SIG-M5 (cell line): ENCODE results near the gene ATRNL1.
"Not testable (repeated sequence)": the region's sequence is repeated elsewhere in the genome, so short reads cannot be mapped to it uniquely, and the experiment has no call there.

Experiments used
- DNase-seq: peaks from one replicate; lab custom pipeline; 2025; lab: John Stamatoyannopoulos, UW

The ATRNL1 gene

GRCh38 chr10:115761166-115761565, 668.0 kb downstream of the ATRNL1 start:
- DNase-seq: no peak

GRCh38 chr10:115762029-115762428, 668.9 kb downstream of the ATRNL1 start:
- no peak for DNase-seq

- no peak for DNase-seq
Observed at GRCh38 chr10:115771755-115772154, 678.6 kb downstream of the ATRNL1 start.

DNA sequence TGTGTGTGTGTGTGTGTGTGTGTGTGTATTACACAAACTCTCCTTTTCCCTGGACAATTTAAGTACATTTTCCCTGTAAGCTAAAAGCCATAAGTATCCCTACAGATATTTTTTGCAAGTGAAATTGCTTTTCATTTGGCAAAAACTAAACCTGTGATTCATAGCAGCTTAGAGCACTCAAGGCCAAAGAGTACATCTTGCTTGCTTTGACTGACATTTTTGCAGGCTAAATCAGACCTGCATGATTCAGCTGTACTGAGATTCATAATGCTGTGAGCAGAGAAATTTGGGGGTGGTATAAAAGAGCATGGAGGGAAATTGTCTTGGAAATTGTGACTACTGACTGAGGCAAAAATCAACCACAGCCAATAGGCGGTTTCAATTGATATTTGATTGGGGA, 679.4 kb downstream of the ATRNL1 start:
- no peak for DNase-seq

- DNase-seq: no peak
Observed at GRCh38 chr10:115773832-115774231, 680.7 kb downstream of the ATRNL1 start.

DNA sequence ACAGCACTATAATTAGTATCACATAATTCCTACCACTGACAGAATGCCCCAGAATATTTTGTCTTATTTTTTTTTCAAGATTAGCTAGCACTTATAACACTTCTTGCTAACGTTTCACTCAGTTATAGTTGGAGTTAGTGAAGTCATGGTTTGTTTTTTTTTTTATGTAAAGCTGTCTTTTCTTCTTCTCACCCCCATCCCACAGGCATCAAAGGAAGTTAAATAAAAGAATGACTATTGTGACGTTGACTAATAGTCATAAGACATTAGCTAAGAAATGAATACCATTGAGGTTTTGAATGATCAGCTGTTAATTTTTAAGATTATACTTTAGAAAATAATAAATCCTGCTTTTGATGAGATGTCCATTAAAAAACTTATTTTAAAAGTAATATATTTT, 681.6 kb downstream of the ATRNL1 start:
- no peak for DNase-seq

- DNase-seq: no peak
Observed at GRCh38 chr10:115777646-115778045, 684.5 kb downstream of the ATRNL1 start.

GRCh38 chr10:115790220-115790619, 697.1 kb downstream of the ATRNL1 start:
- no peak for DNase-seq

GRCh38 chr10:115795964-115796363, 702.8 kb downstream of the ATRNL1 start:
- DNase-seq: no peak

DNA sequence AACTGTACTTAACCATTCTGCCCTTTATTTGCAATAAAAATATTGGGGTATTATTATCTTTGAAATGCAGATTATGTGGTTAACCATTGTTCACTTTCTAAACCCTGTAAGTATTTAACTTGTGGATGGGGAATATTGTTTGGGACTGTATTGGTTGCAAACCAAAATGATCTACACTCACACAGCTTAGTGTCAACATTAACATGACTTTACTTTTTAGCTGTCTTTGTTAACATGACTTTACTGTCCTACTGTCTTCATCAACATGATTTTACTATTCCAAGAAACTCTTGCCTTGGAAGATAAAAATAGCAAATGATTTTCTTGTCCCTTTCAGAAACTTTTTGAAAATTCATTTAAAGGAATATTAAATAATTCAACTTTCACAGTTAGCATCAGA, 708.3 kb downstream of the ATRNL1 start:
- DNase-seq: no peak

DNA sequence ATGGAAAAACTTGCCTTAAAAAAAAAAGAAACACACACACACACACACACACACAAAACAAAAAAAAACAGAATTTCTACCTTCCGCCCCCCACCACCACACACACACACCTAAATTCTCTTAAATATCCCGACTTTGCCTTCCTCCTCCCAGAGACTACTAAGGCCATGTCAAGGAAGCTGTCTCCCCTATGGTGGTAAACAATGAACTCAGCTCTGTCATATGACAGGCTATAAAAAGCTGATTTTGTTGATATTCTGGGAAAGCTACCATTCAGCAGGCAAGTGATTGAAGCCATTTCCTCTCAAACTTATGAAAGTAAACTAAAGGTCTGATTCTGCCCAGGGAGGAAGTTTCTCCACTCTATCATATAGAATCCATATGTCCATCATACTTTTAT, 708.8 kb downstream of the ATRNL1 start:
- no peak for DNase-seq

DNA sequence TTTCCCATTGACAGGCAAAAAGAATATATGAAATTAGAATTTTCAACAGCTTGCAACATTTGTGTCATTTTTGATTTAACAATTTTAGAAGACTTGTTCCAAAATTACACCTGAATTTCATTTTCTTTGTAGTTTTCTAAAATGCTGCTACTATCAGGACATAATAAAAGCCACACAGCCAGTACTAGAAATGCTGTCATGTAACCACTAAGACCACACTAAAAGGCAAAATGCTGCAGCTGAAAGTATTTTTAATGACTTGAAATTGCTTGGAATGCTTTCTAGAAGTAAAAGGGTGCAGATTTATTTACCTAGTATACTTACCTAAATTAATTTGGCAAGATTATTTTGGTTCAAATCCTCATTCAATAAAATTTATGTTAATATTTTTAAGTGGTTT, 709.7 kb downstream of the ATRNL1 start:
- no peak for DNase-seq

- DNase-seq: no peak
Observed at GRCh38 chr10:115814542-115814941, 721.4 kb downstream of the ATRNL1 start.

- no peak for DNase-seq
Observed at GRCh38 chr10:115818012-115818411, 724.8 kb downstream of the ATRNL1 start.

DNA sequence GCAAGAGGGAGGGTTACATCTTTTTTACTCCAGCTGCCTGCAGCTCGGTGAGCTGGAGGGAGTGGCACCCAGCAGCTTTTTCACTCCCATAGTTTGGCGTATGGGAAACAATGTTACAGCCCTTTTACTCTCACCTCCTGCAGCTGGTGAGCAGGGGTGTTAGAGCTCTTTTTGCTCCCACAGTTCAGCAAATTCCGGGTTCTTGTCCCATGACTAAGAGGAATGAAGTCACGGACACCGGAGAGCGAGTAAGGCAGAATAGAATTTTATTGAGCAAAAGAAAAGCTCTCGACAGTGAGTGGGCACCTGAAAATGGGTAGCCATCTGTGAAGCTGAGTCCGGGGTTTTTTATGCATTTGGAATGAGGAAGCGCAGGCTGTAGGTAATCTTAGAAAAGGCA, 733.2 kb downstream of the ATRNL1 start:
- no peak for DNase-seq

- no peak for DNase-seq
Observed at GRCh38 chr10:115827231-115828009, 734.3 kb downstream of the ATRNL1 start.

DNA sequence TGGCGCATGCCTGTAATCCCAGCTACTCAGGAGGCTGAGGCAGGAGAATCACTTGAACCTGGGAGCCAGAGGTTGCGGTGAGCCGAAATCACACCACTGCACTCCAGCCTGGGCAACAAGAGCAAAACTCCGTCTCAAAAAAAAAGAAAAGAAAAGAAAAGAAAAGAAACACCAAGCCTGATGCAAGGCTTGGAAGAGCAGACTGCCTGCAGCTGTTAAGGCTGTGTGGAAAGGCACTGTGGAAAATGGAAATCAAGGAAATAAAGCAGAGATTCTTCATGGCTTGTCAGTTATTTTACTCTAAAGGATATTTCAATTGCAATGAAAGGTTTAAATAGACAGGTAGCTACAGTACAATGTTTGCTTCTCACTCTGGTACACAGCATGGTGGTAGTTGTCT, 735.0 kb downstream of the ATRNL1 start:
- DNase-seq: not testable (repeated sequence)

DNA sequence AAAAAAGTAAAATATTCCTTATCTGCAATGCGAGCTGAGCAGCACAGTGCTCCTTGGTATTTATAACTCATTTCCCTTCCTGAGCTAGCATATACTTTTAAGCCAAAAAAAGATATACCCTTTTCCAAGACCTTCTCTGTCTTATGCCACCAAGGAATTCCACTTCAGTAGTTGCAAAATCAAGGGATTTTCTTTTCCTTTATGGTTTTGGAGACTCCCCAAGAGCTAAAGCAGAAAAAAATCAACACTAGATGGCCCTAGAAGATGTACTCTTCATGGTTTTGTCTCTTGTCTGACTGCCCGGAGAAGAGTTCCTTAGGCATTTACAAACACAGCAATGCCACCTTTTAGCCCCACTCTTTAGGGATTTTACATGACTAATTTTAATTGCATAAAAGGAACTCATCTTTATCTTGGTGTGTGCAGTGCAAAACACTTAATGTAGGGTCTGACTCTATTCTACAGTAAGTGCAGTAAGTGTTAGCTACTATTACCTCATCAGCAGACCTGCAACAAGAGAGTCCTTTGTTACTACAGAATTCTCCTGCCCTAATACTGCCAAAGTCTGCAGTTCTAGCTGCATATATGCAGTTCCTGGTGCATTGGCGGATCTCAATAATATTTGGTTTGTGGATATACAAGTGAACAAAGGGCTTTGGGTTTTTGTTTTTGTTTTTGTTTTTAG, 736.5 kb downstream of the ATRNL1 start:
- no peak for DNase-seq

DNA sequence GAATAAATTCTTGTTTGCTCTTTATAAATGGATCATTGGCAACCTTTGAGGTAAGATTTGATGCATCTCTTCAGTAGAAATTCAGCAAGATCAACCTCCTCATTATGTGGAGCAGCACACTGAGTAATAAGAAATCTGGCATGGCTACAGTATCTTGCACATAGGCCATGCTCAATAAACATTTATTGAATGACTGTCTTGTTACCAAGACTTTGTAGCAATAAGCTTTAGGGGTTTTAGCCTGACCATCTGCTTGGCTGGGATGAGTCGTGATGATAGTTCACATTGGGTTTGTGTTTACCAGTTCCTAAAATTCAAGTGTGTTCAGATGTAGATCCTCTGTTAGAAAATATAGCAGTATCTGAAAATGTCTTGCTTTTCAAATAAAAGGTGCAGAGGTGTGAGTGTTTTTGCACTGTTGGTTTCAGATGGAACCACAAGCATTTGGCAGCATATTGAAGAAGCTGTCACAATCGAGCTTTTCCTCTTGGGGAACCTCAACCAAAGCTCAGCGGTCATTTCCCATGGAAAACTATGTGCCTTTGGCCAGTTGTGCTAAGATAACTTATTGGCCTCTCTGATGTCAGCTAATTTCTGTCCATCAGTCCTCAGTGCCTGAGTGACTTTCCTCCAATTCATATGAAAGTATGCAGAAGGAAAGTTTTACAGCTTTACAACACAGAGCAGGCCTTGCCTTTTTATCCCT, 737.3 kb downstream of the ATRNL1 start:
- DNase-seq: no peak

GRCh38 chr10:115831016-115831415, 737.9 kb downstream of the ATRNL1 start:
- no peak for DNase-seq

GRCh38 chr10:115833119-115833518, 740.0 kb downstream of the ATRNL1 start:
- DNase-seq: no peak

- DNase-seq: no peak
Observed at GRCh38 chr10:115844591-115844990, 751.4 kb downstream of the ATRNL1 start.

- DNase-seq: no peak
Observed at GRCh38 chr10:115845921-115846320, 752.8 kb downstream of the ATRNL1 start.
